ENCODE measurements around the gene ADAD2.

ADAD2 gene

DNA sequence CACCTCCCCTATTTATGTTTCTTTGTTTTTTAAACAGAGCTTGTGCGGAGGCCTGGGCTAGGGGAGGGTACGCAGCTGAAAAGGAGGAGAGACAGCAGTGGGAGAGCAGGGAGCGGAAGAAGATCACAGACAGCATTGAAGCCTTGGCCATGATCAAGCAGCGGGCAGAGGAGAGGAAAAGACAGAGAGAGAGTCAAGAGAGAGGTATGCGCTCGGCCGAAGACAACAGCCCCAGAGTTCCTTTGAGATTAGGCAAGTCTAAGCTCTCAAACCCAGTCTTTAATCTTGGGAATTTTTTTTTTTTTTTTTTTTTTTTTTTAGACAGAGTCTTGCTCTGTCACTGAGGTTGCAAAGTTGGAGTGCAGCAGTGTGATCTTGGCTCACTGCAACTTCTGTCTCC is 25.2 kb upstream of the ADAD2 start:
- no peak overlapping the region for H3K27ac ChIP-seq
- TF ChIP-seq ZFX (IDR thresholded peaks at IDR 0.05; ENCODE audit: borderline replicate concordance), result no peak
- TF ChIP-seq, protein P1, sequence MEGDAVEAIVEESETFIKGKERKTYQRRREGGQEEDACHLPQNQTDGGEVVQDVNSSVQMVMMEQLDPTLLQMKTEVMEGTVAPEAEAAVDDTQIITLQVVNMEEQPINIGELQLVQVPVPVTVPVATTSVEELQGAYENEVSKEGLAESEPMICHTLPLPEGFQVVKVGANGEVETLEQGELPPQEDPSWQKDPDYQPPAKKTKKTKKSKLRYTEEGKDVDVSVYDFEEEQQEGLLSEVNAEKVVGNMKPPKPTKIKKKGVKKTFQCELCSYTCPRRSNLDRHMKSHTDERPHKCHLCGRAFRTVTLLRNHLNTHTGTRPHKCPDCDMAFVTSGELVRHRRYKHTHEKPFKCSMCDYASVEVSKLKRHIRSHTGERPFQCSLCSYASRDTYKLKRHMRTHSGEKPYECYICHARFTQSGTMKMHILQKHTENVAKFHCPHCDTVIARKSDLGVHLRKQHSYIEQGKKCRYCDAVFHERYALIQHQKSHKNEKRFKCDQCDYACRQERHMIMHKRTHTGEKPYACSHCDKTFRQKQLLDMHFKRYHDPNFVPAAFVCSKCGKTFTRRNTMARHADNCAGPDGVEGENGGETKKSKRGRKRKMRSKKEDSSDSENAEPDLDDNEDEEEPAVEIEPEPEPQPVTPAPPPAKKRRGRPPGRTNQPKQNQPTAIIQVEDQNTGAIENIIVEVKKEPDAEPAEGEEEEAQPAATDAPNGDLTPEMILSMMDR (IDR thresholded peaks at IDR 0.05), result no peak

DNA sequence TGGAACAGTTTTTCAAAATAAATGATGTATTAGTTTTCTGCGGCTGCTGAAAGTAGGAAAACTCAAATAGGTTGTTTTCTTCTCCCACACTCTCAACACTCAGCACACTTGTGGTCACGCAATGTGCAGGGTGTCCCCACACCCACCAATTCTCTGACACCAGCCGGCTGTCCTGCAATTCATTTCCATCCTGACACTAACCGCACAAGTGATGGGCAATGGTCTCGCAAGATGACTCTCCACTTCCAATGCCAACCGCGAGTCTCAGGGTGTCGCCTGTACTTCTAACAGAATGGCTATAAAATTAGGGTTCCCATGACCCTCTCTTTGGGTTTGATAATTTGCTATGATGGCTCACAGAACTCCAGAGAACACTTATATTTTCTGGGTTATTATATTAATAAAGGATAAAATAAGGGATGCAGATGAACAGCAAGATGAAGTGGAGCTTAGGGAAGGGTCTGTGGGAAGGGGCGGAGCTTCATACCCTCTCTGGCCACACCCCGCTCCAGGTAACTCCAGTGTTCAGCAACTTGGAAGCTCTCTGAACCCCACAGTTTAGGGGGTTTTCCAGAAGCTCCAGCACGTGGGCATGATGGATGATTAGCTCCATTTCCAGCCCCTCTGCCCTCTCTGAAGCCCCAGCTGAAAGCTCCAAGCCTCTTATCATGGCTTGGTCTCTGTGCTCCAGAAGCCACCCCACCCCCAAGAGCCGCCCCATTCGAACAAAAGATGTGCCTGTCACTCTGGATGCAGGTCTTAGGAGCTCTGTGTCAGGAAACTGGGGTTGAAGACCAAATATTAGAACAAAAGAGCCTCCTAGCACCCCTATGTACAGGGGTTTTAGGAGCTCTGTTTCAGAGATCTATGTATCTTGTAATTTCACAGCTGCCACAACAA is 23.9 kb upstream of the ADAD2 start:
- TF ChIP-seq, protein P1 (IDR thresholded peaks at IDR 0.05), result no peak
- TF ChIP-seq ZFX (IDR thresholded peaks at IDR 0.05; ENCODE audit: borderline replicate concordance), result no peak
- no peak overlapping the region for H3K27ac ChIP-seq

DNA sequence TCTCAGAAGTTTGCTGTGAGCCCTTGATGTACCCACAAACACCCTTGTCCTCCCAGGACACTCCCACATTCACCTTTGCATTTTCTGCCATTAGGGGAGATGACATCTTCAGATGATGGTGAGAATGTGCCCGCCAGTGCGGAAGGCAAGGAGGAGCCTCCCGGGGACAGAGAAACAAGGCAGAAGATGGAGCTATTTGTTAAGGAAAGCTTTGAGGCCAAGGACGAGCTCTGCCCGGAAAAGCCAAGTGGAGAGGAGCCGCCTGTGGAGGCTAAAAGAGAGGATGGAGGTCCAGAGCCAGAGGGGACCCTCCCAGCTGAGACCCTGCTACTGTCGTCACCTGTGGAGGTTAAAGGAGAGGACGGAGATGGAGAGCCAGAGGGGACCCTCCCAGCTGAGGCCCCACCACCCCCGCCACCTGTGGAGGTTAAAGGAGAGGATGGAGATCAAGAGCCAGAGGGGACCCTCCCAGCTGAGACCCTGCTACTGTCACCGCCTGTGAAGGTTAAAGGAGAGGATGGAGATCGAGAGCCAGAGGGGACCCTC is 21.1 kb upstream of the ADAD2 start:
- H3K27ac ChIP-seq, result no peak overlapping the region
- TF ChIP-seq, protein P1 (IDR thresholded peaks at IDR 0.05), result no peak
- TF ChIP-seq ZFX (IDR thresholded peaks at IDR 0.05; ENCODE audit: borderline replicate concordance), result no peak

DNA sequence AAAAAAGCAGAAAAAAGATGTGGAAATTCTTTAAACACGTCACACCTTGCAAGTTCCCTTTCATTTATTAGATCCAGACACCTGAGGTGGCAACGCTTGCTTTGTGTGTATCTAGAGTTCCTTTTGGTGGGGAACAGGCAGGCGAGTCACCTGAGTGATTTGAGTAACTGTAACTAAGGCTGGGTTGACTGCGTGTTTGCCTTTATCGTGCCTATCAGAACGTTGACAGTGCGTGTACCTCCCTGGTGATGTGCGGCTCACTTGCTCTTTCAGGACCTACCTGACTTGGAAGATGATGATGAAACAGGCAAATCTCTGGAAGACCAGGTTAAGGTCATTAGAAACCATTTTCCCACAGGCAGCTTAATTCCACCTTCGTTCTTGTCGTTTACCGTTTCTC is 16.6 kb upstream of the ADAD2 start:
- no peak for TF ChIP-seq ZFX (IDR thresholded peaks at IDR 0.05; ENCODE audit: borderline replicate concordance)
- no peak overlapping the region for H3K27ac ChIP-seq

DNA sequence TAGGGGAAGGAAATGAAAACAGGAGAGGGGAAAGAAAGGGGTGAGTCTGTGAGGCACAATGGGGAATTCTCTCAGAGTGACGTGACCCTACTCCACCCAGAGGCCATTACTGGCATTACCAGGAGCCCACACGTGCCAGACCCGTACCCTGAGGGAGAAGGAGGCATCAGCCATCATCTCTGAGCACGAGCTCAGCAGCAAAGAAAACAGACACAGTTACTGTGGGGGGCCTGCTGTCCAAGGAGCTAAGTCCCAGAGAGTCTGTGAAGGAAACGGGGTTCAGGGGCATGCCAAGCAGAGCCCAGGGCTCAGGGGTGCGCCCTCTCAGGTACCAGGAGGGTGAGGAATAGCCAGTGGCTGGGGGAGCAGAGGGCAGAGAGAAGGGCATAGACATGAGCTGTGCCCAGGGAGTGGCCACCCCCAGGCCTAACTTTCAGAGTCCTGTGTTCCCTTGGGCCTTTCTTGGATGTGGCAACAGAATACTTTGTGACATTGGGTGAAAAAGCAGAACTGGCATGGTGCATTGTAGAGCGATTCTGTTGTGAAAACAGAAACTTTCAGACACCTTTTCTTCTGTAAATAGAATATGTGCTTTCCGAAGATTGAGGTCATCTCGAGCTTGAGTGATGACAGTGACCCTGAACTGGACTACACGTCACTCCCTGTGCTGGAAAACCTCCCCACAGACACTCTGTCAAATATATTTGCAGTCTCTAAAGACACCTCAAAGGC is 15.4 kb upstream of the ADAD2 start:
- H3K27ac ChIP-seq, result no peak overlapping the region
- TF ChIP-seq ZFX (IDR thresholded peaks at IDR 0.05; ENCODE audit: borderline replicate concordance), result no peak
- TF ChIP-seq, protein P1 (IDR thresholded peaks at IDR 0.05), result peak; percentile 79

DNA sequence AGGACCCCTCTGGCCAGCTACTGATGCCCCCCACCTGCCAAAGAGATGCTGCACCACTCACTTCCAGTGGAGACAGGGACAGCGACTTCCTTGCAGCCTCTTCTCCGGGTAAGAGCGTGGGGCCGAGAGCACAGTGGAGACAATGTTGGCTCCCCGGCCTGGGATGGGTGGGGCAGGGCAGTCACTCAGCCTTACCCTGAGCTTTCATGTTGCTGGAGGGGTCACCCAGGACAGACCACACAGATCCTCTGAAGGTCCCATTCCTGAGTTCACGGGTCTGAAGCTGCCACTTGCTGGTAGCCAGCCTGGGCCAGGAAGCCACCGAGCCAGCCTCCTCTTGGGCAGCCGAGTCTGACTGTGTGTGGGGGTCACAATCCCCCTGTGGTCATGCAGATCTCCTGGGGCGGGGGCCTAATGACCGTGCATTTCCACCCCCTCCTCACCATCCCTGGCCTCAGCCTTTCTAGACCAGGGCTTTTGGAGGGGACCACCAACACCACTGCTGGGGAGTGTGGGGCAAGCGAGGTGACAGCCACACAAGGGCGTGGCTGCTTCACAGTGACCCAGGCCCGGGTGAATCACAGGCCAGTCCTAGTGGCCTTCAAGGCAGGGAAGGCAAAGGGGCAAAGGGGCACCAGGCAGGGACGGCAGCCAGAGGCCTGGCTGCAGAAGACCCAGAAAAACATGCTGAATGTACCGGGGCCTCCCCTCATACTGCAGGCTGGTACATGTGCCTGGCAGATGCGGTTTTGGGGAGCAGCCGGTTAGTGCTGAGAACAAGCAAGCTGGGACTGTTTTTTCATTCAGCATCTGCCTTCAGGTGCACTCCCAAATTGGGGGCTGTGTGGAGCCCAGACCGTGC is 14.5 kb upstream of the ADAD2 start:
- no peak for TF ChIP-seq ZFX (IDR thresholded peaks at IDR 0.05; ENCODE audit: borderline replicate concordance)
- TF ChIP-seq, protein P1 (IDR thresholded peaks at IDR 0.05), result no peak
- peak overlapping the region; percentile 65 for H3K27ac ChIP-seq

DNA sequence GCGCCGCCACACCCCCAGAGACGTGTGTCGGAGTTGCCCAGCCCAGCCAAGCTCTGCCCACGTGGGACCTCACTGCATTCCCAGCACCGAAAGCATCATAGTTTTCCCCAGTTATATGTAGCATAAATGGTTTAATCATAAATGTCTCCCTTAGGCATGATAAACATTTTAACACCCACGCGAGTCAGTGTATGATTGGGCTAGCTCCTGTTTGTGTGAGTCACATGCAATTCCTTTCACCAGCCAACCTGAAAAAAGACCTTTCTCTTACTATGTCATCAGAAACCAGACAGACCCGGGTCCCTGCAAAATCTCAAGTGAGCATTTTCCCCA is 13.2 kb upstream of the ADAD2 start:
- peak overlapping the region; percentile 65 for H3K27ac ChIP-seq
- TF ChIP-seq ZFX (IDR thresholded peaks at IDR 0.05; ENCODE audit: borderline replicate concordance), result no peak
- TF ChIP-seq, protein P1 (IDR thresholded peaks at IDR 0.05), result no peak

Measured in 22Rv1 (cell line).